Esophagus squamous epithelium (tissue), 4 donors: ENCODE results near the gene MLLT10.

Source experiments
- POLR2A ChIP-seq, 4 donors: fragments of 450-650 bp; IDR thresholded peaks; one replicate each; pipeline ENCODE4 v1.6.1; 2017; ENCODE audit warnings: antibody characterized with exemption in 4 of 4, mild to moderate bottlenecking in 4 of 4, moderate library complexity in 3 of 4
- TF ChIP-seq, protein P1 (sequence below), 6 experiments: fragments of 450-650 bp in 4 of 6; fragments of 200-600 bp in 2 of 6; sonication (generic) in 2 of 6; IDR thresholded peaks; one replicate each; pipeline ENCODE4 v1.5.1; 2016 to 2019; ENCODE audit warnings: antibody characterized with exemption in 6 of 6, mild to moderate bottlenecking in 4 of 6, moderate library complexity in 4 of 6

GRCh38 chr10:21625623-21626229, 91.7 kb downstream of the MLLT10 start:
- TF ChIP-seq POLR2A (IDR thresholded peaks at IDR 0.05): no peak
- TF ChIP-seq, protein P1, sequence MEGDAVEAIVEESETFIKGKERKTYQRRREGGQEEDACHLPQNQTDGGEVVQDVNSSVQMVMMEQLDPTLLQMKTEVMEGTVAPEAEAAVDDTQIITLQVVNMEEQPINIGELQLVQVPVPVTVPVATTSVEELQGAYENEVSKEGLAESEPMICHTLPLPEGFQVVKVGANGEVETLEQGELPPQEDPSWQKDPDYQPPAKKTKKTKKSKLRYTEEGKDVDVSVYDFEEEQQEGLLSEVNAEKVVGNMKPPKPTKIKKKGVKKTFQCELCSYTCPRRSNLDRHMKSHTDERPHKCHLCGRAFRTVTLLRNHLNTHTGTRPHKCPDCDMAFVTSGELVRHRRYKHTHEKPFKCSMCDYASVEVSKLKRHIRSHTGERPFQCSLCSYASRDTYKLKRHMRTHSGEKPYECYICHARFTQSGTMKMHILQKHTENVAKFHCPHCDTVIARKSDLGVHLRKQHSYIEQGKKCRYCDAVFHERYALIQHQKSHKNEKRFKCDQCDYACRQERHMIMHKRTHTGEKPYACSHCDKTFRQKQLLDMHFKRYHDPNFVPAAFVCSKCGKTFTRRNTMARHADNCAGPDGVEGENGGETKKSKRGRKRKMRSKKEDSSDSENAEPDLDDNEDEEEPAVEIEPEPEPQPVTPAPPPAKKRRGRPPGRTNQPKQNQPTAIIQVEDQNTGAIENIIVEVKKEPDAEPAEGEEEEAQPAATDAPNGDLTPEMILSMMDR (IDR thresholded peaks at IDR 0.05): no peak
